ENCODE measurements around the gene PKP1.

PKP1 gene

DNA sequence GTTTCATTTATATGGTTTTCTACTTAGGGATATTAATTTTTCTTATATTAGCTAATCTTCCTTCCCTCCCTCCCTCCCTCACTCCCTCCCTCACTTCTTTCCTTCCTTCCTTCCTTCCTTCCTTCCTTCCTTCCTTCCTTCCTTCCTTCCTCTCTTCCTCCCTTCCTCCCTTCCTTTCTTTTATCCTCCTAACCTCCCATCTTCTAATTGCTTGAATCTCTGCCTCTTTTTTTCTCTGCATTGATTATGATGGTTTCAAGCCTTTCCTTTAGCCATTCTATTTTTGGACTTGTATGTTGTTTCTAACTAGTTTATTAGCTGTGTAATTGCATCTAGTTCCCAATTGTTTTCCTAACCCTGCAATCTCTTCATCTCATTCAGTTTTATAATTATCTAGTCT lies 17.0 kb upstream of the PKP1 start:
- no peak overlapping the region for H3K4me3 ChIP-seq (ENCODE audit: low read length)
- no peak for TF ChIP-seq ZNF274 (IDR thresholded peaks at IDR 0.05; ENCODE audit: low read depth, low read length)

- TF ChIP-seq ZNF274 (IDR thresholded peaks at IDR 0.05; ENCODE audit: low read depth, low read length) = no peak
- H3K4me3 ChIP-seq (ENCODE audit: low read length) = no peak overlapping the region
Observed at GRCh38 chr1:201266774-201267173, 16.5 kb upstream of the PKP1 start.

- TF ChIP-seq ZNF274 (IDR thresholded peaks at IDR 0.05; ENCODE audit: low read depth, low read length) = no peak
- H3K4me3 ChIP-seq (ENCODE audit: low read length) = no peak overlapping the region
Observed at GRCh38 chr1:201267481-201268229, 15.7 kb upstream of the PKP1 start.

- H3K4me3 ChIP-seq (ENCODE audit: low read length) = no peak overlapping the region
- no peak for TF ChIP-seq ZNF274 (IDR thresholded peaks at IDR 0.05; ENCODE audit: low read depth, low read length)
Observed at GRCh38 chr1:201268604-201269151, 14.6 kb upstream of the PKP1 start.

DNA sequence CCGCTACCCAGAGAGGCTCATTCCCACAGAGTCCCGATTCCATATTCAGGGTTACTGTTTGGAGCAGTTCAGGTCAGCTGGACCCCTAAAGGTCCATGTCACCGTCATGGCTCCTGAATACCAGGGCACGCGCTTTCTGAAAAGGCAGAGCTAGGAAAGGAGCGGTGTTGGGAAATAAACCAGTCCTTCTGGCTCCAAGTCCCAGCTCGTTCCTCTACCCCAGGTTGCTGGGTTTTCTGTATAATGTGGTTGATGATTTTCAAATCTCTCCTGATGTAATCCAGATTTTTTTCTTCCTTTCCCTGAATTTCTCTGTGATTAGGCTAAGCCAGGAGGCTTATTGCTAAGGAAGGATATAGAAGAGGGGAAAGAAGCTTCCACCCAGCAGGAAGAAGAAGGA lies 14.0 kb upstream of the PKP1 start:
- H3K4me3 ChIP-seq (ENCODE audit: low read length) = no peak overlapping the region
- TF ChIP-seq ZNF274 (IDR thresholded peaks at IDR 0.05; ENCODE audit: low read depth, low read length) = no peak

DNA sequence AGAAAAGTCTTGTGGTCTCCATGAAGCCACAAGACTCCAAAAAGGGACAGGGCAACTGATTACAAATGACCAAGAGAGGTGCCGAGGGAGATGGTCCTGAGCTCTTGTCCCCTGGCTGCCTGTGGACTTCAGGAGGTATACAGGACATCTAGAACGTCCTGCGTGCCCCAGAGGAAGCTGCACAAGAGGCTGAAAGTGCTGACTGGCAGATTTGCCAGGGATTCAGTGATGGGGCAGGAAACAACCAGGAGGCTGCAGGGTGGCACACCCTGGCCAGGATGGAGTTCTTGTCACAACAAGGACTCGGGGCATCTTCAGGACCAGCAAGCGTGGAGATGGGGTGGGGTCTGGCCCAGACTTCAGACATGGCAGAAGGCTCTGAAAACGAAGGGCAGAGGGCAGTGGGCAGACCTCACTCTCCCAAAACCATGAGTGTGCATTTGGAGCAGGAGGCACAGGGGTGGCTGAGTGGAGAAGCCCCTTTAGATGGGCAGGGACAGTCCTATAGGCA lies 13.4 kb upstream of the PKP1 start:
- TF ChIP-seq ZNF274 (IDR thresholded peaks at IDR 0.05; ENCODE audit: low read depth, low read length) = no peak
- H3K4me3 ChIP-seq (ENCODE audit: low read length) = no peak overlapping the region

- TF ChIP-seq ZNF274 (IDR thresholded peaks at IDR 0.05; ENCODE audit: low read depth, low read length) = no peak
Observed at GRCh38 chr1:201270616-201271390, 12.5 kb upstream of the PKP1 start.

GRCh38 chr1:201272799-201273198 lies 10.5 kb upstream of the PKP1 start:
- TF ChIP-seq ZNF274 (IDR thresholded peaks at IDR 0.05; ENCODE audit: low read depth, low read length) = no peak
- H3K4me3 ChIP-seq (ENCODE audit: low read length) = no peak overlapping the region

More at GRCh38 chr1:201270616-201271390, 12.5 kb upstream of the PKP1 start:
- H3K4me3 ChIP-seq (ENCODE audit: low read length) = no peak overlapping the region

DNA sequence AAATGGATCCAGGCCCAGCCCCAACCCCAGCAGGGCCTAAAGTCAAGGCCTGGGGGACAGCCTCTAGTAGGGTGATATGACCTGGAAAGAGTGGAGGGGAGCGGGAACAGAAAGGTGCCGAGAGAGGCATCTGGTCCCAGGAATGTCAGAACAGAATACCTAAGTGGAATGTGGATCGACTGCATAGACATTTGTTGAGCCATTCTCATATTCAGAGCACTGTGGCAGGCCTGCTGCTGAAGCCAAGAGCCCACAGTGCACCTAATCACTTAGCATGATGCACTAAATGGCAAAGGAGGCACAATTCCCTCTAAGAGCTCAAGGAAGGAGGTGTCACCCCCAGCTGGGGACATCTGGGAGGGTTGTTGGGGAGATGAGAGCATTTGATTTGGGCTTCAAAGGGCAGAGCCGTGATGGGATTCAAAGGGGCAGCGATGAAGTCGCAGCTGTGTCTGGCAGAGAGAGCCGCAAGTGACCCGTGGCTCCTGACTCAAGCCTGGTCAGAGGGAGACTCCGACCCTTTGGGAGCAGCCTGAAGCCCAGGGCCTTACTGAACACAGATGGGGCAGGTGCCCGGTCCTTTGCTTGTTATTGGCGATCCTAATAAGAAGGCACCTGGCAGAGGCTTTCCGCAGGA lies 8.6 kb upstream of the PKP1 start:
- TF ChIP-seq ZNF274 (IDR thresholded peaks at IDR 0.05; ENCODE audit: low read depth, low read length) = no peak
- no peak overlapping the region for H3K4me3 ChIP-seq (ENCODE audit: low read length)

DNA sequence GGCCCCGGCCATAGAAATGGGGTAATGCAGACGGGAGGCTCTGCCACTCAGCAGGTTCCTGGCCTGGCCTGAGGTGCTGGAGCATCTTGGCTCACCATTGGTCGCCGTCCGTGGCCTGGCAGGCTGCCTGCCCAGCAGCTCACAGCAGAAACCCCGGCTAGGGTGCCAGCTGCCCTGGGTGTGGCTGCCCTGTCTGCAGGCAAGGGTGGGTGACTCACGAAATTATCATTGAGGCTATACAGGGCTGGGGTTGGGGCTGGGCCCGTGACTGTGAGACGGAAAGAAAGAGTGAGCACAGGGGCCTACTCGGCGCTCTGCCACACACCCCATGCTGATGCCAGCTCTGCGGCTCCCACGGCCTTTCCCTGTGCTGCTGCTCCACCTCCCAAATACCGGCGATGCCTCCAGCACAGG lies 8.0 kb upstream of the PKP1 start:
- TF ChIP-seq ZNF274 (IDR thresholded peaks at IDR 0.05; ENCODE audit: low read depth, low read length) = no peak
- no peak overlapping the region for H3K4me3 ChIP-seq (ENCODE audit: low read length)

DNA sequence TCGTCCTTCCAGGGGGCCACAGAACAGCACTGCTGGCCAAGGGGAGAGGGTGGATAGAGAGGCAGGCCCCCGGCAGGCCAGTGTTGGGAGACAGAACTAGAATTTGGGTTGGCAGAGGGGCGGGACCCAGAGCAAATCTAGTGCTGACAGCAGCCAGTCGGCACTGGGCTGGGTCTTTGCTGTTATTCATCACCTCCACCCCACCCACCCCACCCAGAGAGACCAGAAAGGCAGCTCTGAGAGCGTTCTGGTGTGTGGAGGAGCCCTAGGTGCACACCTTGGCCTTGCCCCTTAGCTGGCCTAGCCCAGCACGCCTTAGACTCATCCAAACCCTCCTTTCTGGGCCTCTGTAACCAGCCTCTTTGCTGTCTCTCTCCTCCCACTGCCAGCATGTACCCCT lies 6.4 kb upstream of the PKP1 start:
- no peak overlapping the region for H3K4me3 ChIP-seq (ENCODE audit: low read length)
- no peak for TF ChIP-seq ZNF274 (IDR thresholded peaks at IDR 0.05; ENCODE audit: low read depth, low read length)

DNA sequence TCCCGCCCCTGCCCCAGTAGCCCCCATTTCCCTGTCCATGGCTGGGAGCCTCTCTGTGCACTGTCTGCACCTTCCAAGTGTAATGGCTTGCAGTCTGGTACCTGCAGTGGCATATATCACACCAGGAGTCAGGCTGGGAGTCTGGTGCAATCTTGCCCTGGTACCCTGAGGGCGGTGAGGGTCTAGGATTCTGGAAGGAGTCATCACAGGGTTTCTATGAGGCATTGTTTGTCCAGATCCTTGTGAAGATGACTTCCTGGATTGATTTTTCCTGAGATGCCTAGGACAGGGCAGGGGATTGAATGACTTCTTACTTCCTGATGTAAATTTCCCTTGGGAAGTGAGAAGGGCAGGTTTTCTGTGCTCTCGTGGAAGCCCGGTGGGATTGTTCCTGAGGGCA lies 5.9 kb upstream of the PKP1 start:
- H3K4me3 ChIP-seq (ENCODE audit: low read length) = no peak overlapping the region
- no peak for TF ChIP-seq ZNF274 (IDR thresholded peaks at IDR 0.05; ENCODE audit: low read depth, low read length)

- no peak overlapping the region for H3K4me3 ChIP-seq (ENCODE audit: low read length)
- no peak for TF ChIP-seq ZNF274 (IDR thresholded peaks at IDR 0.05; ENCODE audit: low read depth, low read length)
Observed at GRCh38 chr1:201279313-201279712, 4.0 kb upstream of the PKP1 start.

DNA sequence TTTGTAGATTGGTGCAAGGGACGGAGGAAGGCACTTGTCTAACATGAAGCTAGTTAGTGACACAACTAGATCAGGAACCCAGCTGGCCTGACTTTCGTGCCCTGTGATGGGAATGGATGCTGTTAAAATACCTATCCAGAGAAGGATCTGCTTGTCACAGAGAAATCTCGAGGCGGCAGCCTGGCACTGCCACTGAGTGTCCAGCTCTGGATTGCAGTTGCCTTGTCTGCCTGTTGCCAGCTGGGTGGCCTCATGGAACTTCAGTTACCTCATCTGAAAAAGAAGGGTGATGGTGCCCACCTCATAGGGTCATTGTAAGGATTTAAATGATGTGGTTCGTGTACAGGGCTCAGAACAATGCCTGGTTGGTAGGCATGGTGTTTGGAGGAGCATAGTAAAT lies 2.4 kb upstream of the PKP1 start:
- no peak overlapping the region for H3K4me3 ChIP-seq (ENCODE audit: low read length)
- no peak for TF ChIP-seq ZNF274 (IDR thresholded peaks at IDR 0.05; ENCODE audit: low read depth, low read length)
